HG03060 (cell line): ENCODE data around the gene PDZRN3.

ENCODE experiments used
- ATAC-seq: cut with Tn5 transposase; IDR thresholded peaks from one replicate; pipeline ENCODE4 v1.9.1; 2021; ENCODE audit warnings: low read depth, moderate number of reproducible peaks; ENCODE audit not compliant: unreplicated experiment

PDZRN3 gene

DNA sequence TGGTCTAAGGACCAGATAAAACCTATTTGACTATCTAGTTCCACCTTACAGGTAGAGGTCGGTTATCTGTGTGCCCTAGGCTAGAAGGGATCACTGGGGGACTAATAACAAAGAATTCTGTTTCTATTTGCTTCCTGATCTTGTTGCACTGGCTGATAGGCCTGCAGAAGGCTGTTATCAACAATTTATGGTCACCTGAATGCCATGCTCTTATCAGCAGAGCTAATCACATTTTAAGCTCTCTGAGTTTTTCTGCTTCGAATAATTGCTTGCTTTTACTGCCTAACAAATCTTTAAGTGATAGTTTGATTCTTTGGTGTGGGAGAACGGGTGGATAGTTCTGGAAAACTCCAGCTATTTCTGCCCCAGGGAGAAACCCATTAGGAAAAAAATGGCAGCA, 263.1 kb downstream of the PDZRN3 start:
- ATAC-seq: no peak

- no peak for ATAC-seq
Observed at GRCh38 chr3:73353649-73354217, 271.0 kb downstream of the PDZRN3 start.

- no peak for ATAC-seq
Observed at GRCh38 chr3:73352841-73353645, 271.7 kb downstream of the PDZRN3 start.

DNA sequence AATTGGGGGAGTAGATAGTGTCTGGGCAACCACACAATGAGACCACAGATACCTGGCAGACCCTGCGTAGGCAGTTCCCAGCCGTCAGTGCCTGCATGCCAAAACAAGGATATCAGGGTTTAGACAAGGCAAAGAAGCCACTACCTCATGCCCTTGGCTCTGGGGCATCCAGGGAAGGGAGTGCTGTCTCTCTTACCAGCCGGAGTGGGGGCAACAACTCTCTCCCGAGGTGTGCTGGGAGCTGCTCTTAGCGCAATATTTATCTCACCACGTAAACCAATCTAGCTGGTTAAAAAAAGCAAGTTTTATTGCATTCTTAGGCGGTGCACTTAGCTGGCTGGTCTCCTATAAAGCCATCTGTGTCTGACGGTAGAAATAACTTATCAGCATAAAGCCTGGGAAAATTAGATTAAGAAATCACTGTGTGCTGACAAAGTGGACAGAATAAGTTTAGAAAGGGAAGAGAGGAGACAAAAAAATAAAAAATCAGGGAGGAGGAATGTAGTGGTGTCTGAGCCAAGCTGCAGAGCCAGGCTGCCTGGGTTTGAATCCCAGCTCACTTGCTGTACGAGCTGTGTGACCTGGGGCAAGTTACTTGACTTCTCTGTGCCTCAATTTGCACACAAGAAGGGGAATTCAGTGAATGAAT, 273.2 kb downstream of the PDZRN3 start:
- ATAC-seq: no peak

GRCh38 chr3:73350996-73351395, 273.7 kb downstream of the PDZRN3 start:
- no peak for ATAC-seq

- ATAC-seq: no peak
Observed at GRCh38 chr3:73349657-73350056, 275.1 kb downstream of the PDZRN3 start.

GRCh38 chr3:73342077-73342476, 282.7 kb downstream of the PDZRN3 start:
- no peak for ATAC-seq

- ATAC-seq: no peak
Observed at GRCh38 chr3:73341272-73341935, 283.3 kb downstream of the PDZRN3 start.

GRCh38 chr3:73332558-73332957, 292.2 kb downstream of the PDZRN3 start:
- no peak for ATAC-seq
